Esophagus muscularis mucosa (tissue), 4 donors: ENCODE measurements around the gene PRM1. TPM values are rescaled to one million over a fixed set of nuclear protein-coding genes. Genes with fewer than 3 reads are reported as not detected.

Experiments
- DNase-seq: peaks from one replicate; pipeline ENCODE4 v3.0.0-alpha.2; 2017; ENCODE audit errors: extremely low spot score
- H3K27ac ChIP-seq, 4 donors: fragments of 200-600 bp; sonication (generic); replicated peaks in 1 of 4; 1 replicate in 3 of 4; 2 replicates in 1 of 4; pipeline ENCODE4 v1.5.1; 2016 to 2019; ENCODE audit warnings: mild to moderate bottlenecking in 1 of 4
- H3K27me3 ChIP-seq, 4 donors: fragments of 200-600 bp; sonication (generic); one replicate each; pipeline versions ENCODE4 v1.5.1 to v1.6.0; 2016 to 2019
- H3K36me3 ChIP-seq, 4 donors: fragments of 200-600 bp; sonication (generic); one replicate each; pipeline ENCODE4 v1.5.1; 2016 to 2019
- H3K4me1 ChIP-seq, 4 donors: fragments of 200-600 bp; sonication (generic); one replicate each; pipeline ENCODE4 v1.5.1; 2016 to 2019
- H3K4me3 ChIP-seq, 4 donors: fragments of 200-600 bp; sonication (generic); 1 replicate in 2 of 4; 2 replicates in 2 of 4; pipeline ENCODE4 v1.5.1; 2016 to 2019; ENCODE audit warnings: mild to moderate bottlenecking in 4 of 4, moderate library complexity in 1 of 4
- H3K9me3 ChIP-seq, 4 donors: fragments of 200-600 bp; sonication (generic); 1 replicate in 3 of 4; 2 replicates in 1 of 4; pipeline ENCODE4 v1.5.1; 2016 to 2019
- EP300 ChIP-seq: sonication (generic); formaldehyde crosslinking; IDR thresholded peaks from one replicate; pipeline ENCODE4 v1.6.1; 2017; ENCODE audit warnings: antibody characterized with exemption
- POLR2A ChIP-seq: fragments of 450-650 bp; IDR thresholded peaks from one replicate; pipeline ENCODE4 v1.6.1; 2017; ENCODE audit warnings: antibody characterized with exemption, moderate library complexity, mild to moderate bottlenecking, low read depth
- POLR2AphosphoS5 ChIP-seq, 2 donors: sonication (generic); formaldehyde crosslinking; IDR thresholded peaks; one replicate each; pipeline ENCODE4 v1.6.1; 2017; ENCODE audit warnings: antibody characterized with exemption in 2 of 2
- WGBS: methylation state at CpG from one replicate; pipeline ENCODE4 v1.1.5; 2018; 5-methylcytosine and 5-hydroxymethylcytosine counted together
- intact Hi-C: fragments of 100-400 bp; cut with DNase I; formaldehyde crosslinking; loops from one replicate; pipeline ENCODE4 v1.15.1; 2023
- total RNA-seq, 4 donors: library from RNA; depleted of rRNA; stranded (reverse); fragments of >200 nt; gene quantifications; one replicate each; pipeline versions ENCODE4 v1.1.0 to v1.2.1, GENCODE V29; 2016
- TF ChIP-seq, protein P1 (sequence below), 3 experiments: fragments of 200-600 bp in 2 of 3; fragments of 450-650 bp in 1 of 3; sonication (generic) in 2 of 3; IDR thresholded peaks; one replicate each; pipeline ENCODE4 v1.5.1; 2017 to 2019; ENCODE audit warnings: antibody characterized with exemption in 3 of 3, mild to moderate bottlenecking in 2 of 3, moderate library complexity in 1 of 3

The PRM1 gene
- total RNA-seq, 4 donors from 2014 or later: not detected

DNA sequence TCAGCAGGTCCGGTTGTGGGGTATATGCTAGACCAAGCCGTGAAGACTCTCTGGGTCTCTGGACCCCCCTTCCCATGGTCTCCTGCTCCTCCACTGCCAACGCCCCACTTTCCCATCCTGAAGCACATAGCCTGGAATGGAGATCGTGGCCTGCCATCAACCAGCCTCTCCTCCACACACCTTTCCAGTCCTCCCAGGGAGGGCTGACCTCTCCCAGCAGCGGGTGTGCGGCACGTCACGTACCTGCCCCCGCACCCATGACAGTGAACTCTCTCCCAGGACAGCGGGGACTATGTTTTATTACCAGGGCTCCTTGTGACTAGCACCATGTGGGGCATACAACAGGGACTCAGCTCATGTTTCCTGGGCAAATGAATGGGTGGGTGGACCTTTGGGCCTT is 9.5 kb downstream of the PRM1 start:
- Histone ChIP-seq H3K27ac (no peak overlapping the region), H3K36me3 (no peaks in the 10 kb centered on the region), H3K4me3 (no peak overlapping the region), H3K9me3 (no peaks in the 10 kb centered on the region), H3K27me3 (no peaks in the 10 kb centered on the region), H3K4me1 (no peaks in the 10 kb centered on the region)
- intact Hi-C loops: no loop called here
- 99% methylated on average over 9 of the region's 10 CpGs for WGBS
- TF ChIP-seq POLR2AphosphoS5 (IDR thresholded peaks at IDR 0.05) (no peak), POLR2A (no peak), EP300 (no peak)
- TF ChIP-seq, protein P1, sequence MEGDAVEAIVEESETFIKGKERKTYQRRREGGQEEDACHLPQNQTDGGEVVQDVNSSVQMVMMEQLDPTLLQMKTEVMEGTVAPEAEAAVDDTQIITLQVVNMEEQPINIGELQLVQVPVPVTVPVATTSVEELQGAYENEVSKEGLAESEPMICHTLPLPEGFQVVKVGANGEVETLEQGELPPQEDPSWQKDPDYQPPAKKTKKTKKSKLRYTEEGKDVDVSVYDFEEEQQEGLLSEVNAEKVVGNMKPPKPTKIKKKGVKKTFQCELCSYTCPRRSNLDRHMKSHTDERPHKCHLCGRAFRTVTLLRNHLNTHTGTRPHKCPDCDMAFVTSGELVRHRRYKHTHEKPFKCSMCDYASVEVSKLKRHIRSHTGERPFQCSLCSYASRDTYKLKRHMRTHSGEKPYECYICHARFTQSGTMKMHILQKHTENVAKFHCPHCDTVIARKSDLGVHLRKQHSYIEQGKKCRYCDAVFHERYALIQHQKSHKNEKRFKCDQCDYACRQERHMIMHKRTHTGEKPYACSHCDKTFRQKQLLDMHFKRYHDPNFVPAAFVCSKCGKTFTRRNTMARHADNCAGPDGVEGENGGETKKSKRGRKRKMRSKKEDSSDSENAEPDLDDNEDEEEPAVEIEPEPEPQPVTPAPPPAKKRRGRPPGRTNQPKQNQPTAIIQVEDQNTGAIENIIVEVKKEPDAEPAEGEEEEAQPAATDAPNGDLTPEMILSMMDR (IDR thresholded peaks at IDR 0.05): no peak
- DNase-seq: no peak

DNA sequence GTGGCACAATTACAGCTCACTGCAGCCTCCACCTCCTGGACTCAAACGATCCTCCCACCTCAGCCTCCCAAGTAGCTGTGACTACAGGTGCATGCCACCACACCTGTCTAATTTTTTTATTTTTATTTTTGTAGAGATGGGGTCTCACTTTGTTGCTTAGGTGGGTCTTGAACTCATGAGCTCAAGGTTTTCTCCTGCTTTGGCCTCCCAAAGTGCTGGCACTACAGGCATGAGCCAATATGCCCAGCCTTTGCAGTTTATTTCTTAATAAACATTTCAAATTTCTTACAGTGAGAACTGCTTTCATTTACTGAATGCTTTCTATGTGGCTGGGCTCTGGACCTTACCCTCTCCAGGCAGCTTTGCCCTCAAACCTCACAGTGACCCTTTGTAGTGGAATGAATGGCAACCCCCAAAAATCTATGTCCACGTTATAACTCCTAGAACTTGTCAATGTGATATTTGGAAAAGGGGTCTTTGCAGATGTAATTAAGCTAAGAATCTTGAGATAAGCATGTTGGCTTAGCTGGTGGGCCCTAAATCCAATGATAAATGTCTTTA is 10.4 kb downstream of the PRM1 start:
- Histone ChIP-seq H3K36me3 (no peaks in the 10 kb centered on the region), H3K9me3 (no peaks in the 10 kb centered on the region), H3K4me3 (no peak overlapping the region), H3K27ac (no peak overlapping the region), H3K27me3 (no peaks in the 10 kb centered on the region), H3K4me1 (no peaks in the 10 kb centered on the region)
- WGBS: 90% methylated on average over 2 of the region's 2 CpGs
- TF ChIP-seq POLR2A (no peak), EP300 (no peak), POLR2AphosphoS5 (IDR thresholded peaks at IDR 0.05) (no peak)
- TF ChIP-seq, protein P1 (IDR thresholded peaks at IDR 0.05): no peak
- no peak for DNase-seq
- intact Hi-C loops: no loop called here

DNA sequence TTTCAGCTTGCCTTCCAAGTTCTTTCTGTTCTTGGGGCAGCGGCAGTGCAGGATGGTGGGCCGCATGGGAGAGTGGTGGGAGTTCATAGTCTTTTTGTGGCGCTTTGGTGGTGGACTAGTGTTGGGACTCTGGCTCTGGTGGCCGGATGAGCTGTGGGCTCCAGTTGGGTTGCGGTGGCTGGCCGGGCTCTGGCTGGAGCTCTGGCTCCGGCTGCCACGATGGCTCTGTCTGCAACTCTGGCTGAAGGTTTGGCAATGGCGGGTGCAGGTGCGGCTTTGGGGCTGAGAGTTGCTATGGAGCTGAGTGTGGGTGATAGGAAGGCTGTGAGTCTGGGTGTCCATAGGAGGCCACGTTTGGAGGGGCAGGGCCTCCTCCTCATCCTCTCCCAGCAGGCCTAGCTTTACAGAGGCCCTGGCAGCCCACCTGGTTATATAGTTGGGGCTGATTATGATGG is 12.2 kb downstream of the PRM1 start, which contains the start of gene TNP2:
Gene TNP2, minus strand, starts transcription at position 405 of the 455 bp plus-strand sequence. Its CDS starts 63 bp downstream, at position 342.
- no peaks in the 10 kb centered on the region for H3K36me3 ChIP-seq
- H3K9me3 ChIP-seq: no peaks in the 10 kb centered on the region
- no peak for DNase-seq
- H3K27ac ChIP-seq: no peak within 1 kb of the TSS
- H3K27me3 ChIP-seq: no peaks in the 10 kb centered on the region
- TF ChIP-seq POLR2AphosphoS5 (IDR thresholded peaks at IDR 0.05) (no peak), EP300 (no peak)
- H3K4me3 ChIP-seq: no peak within 1 kb of the TSS
- no peaks in the 10 kb centered on the region for H3K4me1 ChIP-seq
- WGBS: 91% methylated on average over 7 of the region's 11 CpGs
- intact Hi-C loops: no loop called here

DNA sequence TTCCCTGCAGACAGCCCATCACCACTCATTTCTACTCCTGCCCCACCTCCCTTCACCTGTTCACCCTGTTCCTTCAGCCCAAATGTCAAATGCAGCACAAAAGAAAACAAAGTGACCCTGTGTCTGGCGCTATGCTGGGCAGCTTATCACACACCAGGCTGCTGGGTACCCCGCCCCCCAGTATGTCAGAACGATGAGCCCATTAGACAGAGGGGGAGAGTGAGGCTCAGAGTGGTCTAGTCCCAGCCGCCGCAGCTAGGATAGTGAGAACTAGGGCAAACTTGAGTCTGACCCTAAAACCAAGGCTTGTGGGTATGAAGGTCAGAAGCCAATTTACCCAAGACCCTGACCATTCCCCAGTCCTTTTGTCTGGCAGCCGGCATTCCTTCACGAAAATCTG is 16.0 kb downstream of the PRM1 start:
- no peak overlapping the region for H3K4me3 ChIP-seq
- intact Hi-C loops: no loop called here
- no peaks in the 10 kb centered on the region for H3K9me3 ChIP-seq
- TF ChIP-seq POLR2AphosphoS5 (IDR thresholded peaks at IDR 0.05) (no peak), EP300 (no peak), POLR2A (no peak)
- TF ChIP-seq, protein P1 (IDR thresholded peaks at IDR 0.05): no peak
- no peak for DNase-seq
- no peaks in the 10 kb centered on the region for H3K4me1 ChIP-seq
- no peaks in the 10 kb centered on the region for H3K27me3 ChIP-seq
- WGBS: 92% methylated on average over 7 of the region's 7 CpGs
- H3K27ac ChIP-seq: no peak overlapping the region
- no peaks in the 10 kb centered on the region for H3K36me3 ChIP-seq

DNA sequence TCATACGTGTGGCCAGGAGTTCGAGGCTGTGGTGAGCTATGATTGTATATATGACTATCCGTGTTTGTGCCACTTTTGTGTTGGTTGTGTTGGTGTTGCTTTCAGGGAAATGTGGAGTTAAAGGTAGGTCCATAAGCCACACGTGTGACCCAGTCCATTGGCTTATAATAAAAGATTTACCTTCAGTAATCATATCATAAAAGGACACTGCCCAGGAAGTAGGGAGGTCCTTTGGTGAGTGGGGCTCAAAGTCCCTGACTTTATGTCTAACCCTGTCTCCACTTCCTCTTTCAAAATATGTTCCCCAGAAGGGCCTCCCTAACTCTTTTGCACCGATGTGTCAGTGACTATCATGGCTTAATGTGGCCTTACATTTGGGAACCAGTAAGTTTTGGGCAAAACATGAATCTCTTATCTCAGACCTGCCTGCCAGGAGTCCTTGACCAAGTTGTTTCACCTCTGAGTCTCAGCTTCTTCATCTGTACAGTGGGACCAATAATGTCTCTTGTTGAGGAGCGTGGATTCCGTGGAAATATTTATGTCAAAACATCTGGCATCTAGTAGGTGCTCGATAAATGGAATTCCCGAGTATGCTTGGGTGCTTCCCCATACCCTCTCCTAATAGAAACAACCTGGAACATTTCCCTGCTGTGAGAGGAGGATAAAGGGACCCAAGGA is 16.8 kb downstream of the PRM1 start:
- no peak for DNase-seq
- WGBS: 76% methylated on average over 9 of the region's 9 CpGs
- TF ChIP-seq POLR2AphosphoS5 (IDR thresholded peaks at IDR 0.05) (no peak), EP300 (no peak), POLR2A (no peak)
- TF ChIP-seq, protein P1 (IDR thresholded peaks at IDR 0.05): no peak
- Histone ChIP-seq H3K4me3 (no peak overlapping the region), H3K9me3 (no peaks in the 10 kb centered on the region), H3K36me3 (no peaks in the 10 kb centered on the region), H3K27me3 (no peaks in the 10 kb centered on the region), H3K27ac (no peak overlapping the region), H3K4me1 (peaks cover 2 to 4% (median 2%) of the 10 kb centered on the region in 4 donors)
- intact Hi-C loops: no loop called here
